HG02571 (cell line): ENCODE data around the gene CDC42BPA.

Source experiments
- ATAC-seq: cut with Tn5 transposase; IDR thresholded peaks from one replicate; pipeline ENCODE4 v1.9.1; 2021; ENCODE audit warnings: mild to moderate bottlenecking, moderate library complexity; ENCODE audit not compliant: unreplicated experiment

CDC42BPA gene

DNA sequence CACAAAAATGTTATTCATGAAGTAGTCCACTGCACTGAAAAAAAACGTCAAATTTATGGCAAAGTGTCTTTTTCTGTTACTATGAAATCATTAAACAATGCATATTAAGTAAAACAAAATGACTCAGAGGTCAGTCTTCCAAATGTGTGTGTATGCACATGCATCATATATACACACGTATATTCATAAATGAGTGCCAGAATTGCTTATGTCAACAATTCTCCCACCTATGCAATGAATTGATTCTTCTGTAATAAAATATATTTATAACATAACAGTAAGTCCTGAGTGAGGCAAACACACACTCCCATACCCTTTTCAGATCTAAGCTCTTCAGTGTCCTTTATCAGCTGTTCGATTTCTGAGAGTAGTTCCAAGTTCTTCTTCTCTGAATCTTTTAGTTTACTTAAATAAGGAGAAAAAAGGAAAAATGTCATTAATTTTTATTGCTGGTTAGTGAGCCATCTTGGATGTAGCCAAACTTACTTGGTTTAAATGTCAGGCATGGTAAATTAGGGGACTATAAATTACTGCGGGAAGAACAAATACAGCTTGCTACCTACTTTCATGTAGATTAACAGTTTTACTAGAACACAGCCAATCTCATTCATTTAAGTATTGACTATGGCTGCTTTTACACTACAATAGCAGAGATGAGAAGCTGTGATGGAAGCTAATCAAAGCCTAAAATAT, 246.3 kb downstream of the CDC42BPA start:
- ATAC-seq, result no peak

GRCh38 chr1:227070638-227071285, 247.5 kb downstream of the CDC42BPA start:
- ATAC-seq, result no peak

DNA sequence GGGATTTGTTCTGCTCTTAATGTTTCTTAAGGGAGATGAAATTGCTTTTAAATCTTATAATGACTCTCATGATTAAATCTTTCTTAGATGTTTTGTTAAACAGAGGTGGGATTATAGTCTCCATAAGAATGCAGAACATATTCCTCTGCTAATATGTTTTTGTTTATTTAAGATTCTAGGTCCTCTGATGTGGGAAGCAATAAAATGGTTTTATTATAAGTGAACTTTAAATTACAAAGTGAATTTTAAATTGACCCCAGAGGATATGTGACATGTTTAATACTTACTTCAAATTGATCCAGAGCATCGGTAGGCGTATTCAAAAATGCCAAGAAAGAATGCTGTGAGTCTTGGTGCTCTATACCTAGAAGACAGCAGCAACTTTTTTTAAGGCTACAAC, 248.8 kb downstream of the CDC42BPA start:
- no peak for ATAC-seq

DNA sequence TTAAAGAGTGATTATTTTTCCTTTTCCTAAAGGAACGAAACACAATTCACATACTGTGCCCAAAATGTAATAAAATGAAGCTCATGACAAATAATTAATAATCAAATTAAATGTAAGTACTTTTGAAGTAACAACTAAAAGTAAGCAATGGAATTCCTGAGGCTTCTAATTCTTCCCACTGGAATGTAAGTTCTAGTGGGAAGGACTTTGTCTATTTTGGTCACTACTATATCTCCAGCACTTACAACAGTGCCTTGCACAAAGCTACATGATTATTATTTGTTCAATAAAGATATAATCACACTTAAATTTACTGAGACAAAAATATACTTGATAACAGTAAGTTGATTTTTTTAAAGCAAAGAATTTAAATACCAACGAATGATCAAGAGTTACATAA, 249.4 kb downstream of the CDC42BPA start:
- no peak for ATAC-seq

DNA sequence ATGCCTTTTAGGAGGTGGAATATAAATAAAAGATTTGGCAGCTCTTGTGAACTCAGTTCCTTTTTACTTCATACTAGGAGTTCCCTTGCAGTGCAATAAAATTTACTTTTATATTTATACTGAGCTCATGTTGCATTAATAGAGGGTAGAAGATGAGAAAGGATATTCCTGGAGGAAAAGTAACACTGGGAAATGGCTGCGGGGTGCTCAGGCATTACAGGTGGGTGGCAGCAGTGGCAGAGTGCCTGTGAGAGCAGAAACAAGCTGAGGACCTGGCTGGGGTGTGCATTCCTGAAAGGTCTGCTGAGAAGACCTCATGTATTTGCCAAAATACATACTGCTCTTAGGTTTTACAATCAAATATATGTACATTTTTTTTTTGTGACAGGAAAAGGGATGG, 251.3 kb downstream of the CDC42BPA start:
- no peak for ATAC-seq

GRCh38 chr1:227065311-227065710, 253.0 kb downstream of the CDC42BPA start:
- ATAC-seq, result no peak

DNA sequence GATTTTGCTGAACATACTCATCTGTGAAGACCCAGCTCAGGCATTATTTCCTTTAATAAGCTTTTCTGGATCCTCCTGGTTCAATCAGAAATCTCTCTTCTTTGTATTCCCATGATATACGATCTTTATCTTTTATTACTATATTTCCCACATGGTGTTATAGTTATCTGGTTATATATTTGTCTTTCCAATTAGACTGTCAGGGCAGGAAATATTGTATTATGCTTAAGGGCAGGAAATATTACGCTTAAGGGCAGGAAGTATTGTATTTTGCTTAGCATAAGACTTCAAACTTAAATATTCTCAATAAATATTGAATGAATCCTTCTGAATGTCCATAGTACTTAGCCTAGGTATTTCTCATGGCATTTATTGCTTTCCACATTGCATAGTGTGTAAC, 256.0 kb downstream of the CDC42BPA start:
- no peak for ATAC-seq

DNA sequence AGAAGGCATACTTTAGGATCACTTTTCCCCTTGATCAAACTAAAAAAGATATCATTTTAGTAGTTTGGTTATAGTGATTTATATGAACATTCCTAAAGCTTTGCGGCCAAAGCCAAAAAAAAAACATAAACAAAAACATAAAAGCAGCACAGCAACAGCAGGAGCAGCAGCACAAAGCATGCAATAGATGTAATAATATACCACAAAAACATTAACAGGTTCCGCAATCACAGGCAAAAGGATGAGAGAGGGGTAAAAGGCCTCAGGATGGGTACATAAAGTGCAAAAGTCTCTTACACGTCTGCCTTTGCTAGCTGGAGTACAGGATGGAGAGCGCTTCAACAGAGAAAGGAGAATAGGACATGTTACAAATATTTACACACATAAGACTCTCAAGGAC, 259.2 kb downstream of the CDC42BPA start:
- ATAC-seq, result no peak

DNA sequence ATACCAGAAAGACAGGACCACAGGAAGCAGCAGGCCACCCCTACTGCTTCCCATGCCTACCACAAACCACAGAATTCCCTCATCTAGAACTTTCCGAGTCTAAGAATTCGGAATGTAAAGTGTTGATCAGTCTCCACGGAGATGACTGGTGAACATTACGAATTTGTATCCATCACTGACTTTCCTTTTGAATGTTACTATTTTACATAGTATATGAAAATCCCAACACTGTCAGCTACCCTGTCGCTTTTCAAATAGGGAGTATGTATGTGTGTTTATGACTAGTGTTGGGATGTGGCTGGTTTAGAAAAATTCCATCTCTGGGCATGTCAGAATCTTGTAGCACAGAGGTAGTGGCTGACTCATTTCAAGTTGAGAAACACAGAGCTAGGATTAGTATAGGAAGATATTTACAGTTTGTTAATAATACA, 260.0 kb downstream of the CDC42BPA start:
- ATAC-seq, result no peak

- ATAC-seq, result no peak
Measured at GRCh38 chr1:227049253-227049652, 269.0 kb downstream of the CDC42BPA start.

DNA sequence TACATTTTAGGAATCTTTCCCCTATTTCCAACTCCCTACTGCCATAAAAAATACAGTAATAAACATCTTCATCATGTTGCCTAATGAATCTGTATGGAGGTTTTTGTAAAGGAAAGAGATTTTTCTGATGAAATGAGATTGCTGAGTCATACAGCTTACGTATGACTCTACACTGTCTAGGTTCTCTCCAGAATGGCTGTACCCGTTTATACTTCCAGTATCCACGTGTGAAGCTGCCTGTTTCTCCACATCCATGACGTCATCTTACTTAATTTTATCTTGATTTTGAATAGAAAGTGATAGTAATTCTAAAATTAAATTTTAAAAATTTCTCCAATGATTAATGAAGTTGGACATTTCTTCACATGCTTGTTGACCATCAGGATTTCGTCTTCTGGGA, 274.5 kb downstream of the CDC42BPA start:
- no peak for ATAC-seq

- no peak for ATAC-seq
Measured at GRCh38 chr1:227042292-227042691, 276.0 kb downstream of the CDC42BPA start.

- no peak for ATAC-seq
Measured at GRCh38 chr1:227038401-227038800, 279.9 kb downstream of the CDC42BPA start.

DNA sequence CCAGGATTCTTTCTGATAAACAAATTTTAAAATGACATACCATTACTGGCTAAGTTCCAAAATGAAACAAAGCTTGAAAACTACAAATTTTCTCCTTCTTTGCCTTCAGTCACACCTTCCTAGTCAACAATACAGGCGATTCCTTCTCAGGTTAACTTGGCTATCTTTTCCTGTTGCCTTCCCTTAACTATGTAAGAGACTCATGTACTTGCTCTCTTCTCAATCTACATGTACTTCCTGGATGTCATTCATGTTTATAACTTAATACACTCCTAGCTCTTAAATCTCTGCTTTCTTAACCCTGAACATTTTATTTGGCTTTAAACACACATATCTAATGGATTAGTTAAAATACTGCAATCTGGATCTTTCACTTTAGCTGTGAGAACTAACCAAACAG, 281.2 kb downstream of the CDC42BPA start:
- no peak for ATAC-seq

DNA sequence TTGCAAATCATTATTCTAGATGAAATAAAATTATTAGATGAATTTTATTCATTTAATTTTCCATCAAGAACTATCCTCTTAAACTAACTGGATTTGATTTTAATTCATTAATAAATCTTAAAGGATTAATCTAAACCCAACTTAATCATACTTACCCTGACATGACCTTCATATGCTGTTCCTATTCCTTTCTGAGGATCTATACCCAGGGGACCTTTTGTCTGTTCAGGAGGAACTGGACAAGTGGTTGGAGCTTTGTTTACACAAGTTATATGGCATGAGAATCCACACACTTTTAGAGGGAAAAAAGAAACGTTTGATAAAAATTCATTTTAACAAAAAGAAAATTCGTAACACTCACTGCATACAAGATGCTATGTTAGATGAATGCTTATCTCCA, 283.0 kb downstream of the CDC42BPA start:
- no peak for ATAC-seq

- ATAC-seq, result no peak
Measured at GRCh38 chr1:227033880-227034279, 284.4 kb downstream of the CDC42BPA start.

DNA sequence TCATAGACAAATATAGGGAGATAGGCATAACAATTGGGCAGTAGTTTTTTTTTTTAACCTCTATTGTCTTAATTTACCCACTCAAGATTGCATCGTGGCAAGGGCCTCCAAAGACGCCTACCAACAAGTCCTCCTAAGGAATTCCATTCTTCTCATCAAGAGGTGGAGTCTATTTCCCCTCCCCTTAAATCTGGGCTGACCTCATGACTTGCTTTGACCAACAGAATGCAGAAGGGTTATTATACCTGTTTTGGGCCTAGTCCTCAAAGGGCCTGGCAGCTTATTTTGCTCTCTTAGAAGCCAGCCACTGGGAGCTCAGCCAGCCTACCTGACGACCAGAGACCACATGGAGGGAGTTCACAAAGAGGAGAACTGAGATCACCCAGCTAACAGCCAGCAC, 285.9 kb downstream of the CDC42BPA start:
- no peak for ATAC-seq

DNA sequence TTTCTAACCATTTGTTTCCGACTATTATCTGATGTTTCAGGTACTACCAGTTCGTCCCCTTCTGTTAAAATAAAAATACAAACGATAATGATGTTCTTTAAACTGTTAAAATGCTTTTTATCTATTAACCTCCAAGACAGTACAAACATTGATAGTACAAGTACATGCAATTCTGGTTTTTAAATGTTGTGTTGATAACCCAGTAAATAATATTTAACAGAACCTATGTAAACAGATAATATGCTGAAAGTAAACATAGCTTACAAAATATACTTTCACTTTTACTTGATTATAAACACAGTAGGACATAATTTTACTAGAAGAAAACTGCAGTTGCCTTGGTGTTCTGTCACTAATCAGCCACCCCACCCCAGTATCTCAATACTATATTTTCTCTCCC, 301.3 kb downstream of the CDC42BPA start:
- no peak for ATAC-seq

DNA sequence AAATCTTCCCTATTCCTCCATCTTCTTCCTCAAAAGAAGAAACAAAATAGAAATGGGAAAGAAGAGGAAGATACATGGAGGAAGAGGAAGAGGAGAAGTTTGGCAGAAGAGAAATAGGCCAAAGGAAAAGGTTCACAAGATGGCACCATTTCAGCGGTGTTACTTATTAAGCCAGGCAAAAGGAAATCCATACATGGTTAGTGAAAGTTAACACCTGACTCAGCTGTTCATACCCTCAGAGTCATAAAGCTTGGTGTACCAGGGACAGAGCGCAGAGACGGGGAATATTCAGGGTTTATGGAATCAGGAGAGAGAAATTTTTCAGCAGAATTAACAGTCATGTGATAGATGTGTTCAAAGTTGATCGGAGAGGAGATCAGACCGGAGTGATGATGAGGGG, 307.6 kb downstream of the CDC42BPA start:
- ATAC-seq, result no peak

GRCh38 chr1:227009937-227010336, 308.4 kb downstream of the CDC42BPA start:
- no peak for ATAC-seq

DNA sequence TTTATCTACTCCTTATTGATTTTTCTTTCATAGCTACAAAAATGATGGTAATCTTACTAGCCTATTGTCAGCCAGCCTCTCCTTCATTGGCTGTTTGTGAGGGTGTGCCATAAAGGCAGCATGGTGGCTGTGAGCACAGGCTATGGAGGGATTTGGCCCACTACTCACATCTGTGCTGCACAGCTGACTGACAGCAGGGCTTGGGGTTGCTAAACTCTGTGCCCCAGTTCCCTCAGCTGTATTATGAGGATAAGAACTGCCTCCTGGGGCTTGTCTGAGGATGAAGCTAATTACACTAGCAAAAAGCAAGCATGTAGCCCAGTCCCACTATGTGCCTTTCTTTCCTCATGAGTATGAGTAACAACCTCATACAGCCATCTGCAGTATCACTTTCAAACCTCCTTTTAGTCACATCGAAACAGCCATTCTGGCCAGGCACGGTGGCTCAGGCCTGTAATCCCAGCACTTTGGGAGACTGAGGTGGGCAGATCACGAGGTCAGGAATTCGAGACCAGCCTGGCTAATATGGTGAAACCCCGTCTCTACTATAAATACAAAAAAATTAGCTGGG, 312.0 kb downstream of the CDC42BPA start:
- peak; percentile 89 for ATAC-seq

GRCh38 chr1:227004796-227005195, 313.5 kb downstream of the CDC42BPA start:
- no peak for ATAC-seq
